RCC 7860 (cell line): ENCODE measurements around the gene KCNAB1.
"Not testable (repeated sequence)": the region's sequence is repeated elsewhere in the genome, so short reads cannot be mapped to it uniquely, and the experiment has no call there.

Source experiments
- DNase-seq: peaks from one replicate; pipeline ENCODE4 v3.0.0-alpha.2; 2015; ENCODE audit warnings: low spot score
- FAIRE-seq: peaks from 2 replicates; lab custom pipeline; 2012; peaks lifted over from hg19 to GRCh38; lab: Jason Lieb, UNC

Gene KCNAB1

DNA sequence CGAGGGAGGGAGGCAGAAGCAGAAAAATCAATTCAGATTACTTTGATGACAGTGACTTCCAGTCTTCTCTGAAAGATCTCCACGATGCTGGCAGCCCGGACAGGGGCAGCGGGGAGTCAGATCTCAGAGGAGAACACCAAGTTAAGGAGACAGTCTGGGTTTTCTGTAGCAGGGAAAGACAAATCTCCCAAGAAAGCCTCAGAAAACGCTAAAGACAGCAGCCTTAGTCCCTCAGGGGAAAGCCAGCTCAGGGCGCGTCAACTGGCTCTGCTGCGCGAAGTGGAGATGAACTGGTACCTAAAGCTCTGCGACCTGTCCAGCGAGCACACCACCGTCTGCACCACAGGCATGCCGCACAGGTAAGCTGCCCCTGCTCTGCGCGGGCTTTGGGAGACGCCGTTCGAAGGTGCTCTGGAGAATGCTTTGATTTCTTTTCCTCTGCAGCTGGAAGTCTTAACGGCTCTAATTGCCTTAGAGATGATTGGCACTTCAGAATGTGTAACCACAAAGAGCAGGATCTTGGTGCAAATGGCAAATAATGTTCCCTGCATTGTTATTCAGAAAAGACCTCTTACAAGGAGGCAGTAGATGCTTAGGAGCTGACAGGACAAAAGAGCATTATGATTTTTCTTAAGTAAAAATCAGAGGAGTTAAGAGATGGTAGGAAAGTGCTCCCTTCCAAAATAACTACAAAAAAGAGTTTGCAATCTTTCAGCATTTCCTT lies at the start of gene KCNAB1:
TSS of gene KCNAB1 (plus strand) at position 51 of the 724 bp plus-strand sequence.
- FAIRE-seq, result no peak
- DNase-seq, result no peak

DNA sequence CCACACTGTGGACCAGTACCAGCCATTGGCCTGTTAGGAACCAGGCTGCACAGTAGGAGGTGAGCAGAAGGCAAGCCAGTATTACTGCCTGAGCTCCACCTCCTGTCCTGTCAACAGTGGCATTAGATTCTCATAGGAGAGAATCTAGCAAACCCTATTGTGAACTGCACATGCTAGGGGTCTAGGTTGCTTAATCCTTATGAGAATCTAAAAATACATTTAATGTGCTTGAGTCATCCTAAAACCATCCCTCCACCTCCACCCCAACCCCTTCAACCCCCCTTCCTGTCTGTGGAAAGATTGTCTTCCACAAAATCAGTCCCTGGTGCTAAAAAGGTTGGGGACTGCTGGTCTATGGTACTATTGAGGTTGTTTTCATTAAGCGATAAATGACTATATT lies 49.3 kb upstream of the KCNAB1 start:
- FAIRE-seq (no peak), DNase-seq (no peak)

DNA sequence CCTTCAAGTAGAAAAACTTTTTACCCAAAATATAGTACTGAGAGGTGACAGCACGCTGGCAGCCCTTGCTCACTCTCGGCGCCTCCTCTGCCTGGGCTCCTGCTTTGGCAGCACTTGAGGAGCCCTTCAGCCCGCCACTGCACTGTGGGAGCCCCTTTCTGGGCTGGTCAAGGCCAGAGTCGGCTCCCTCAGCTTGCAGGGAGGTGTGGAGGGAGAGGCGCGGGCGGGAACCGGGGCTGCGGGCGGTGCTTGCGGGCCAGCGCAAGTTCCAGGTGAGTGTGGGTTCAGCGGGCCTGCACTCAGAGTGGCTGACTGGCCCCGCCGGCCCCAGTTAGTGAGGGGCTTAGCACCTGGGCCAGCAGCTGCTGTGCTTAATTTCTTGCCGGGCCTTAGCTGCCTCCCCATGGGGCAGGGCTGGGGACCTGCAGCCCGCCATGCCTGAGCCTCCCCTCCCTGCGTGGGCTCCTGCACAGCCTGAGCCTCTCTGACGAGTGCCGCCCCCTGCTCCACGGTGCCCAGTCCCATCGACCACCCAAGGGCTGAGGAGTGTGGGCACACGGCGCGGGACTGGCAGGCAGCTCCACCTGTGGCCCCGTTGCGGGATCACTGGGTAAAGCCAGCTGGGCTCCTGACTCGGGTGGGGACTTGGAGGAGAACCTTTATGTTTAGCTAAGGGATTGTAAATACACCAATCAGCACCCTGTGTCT lies 47.3 kb upstream of the KCNAB1 start:
- FAIRE-seq, DNase-seq: not testable (repeated sequence)

DNA sequence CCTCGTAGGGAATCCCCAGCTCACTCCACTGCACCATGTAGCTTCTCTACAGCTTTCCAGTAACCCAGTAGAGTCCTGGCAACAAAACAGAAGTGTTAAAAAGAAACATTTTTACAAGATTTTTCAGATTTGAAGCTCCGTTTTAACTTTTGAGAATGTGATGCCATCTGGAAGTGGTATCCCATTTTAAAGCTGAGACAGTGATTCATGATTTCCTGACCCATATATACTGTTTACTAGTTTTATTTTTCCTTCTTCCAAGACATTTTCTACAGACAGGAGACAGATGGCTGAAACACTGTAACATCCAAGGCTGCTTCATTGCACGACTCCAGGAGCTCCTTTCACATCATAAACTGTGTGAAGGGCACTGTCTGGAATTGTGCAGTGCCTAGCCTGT lies 30.3 kb upstream of the KCNAB1 start:
- FAIRE-seq, result no peak
- no peak for DNase-seq

DNA sequence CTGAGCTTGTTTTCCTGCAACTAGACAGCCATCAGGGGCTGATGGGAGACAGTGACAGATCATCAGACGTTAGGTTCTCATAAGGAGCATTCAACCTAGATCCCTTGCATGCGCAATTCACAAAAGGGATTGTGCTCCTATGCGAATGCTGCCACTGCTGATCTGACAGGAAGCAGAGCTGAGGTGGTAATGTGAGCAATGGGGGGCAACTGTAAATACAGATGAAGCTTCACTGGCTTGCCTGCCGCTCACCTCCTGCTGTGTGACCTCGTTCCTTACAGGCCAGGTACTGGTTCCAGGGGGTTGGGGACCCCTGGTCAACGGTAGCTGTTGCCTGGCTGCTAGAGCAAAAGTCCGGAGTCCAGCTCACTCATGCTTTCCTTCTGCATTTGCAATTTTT lies 26.4 kb upstream of the KCNAB1 start:
- DNase-seq, result no peak
- no peak for FAIRE-seq

DNA sequence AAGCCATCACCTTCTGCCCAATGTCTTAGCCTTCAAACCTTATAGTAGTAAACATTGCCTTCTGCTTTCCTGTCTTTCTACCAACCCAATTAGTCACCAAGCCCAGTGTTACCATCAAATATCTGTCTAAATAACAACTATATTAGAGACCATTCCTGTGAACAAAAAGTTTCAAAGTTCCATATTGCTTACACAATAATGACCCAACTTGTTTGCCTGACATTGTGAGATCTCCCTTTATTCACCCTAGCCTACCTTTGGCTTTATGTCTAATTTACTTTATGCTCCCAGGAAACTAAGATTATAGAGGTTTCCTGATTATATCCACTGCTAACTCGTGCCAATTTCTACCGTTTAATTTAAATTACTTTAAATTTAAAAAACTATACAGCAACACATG lies 26.0 kb upstream of the KCNAB1 start:
- FAIRE-seq (no peak), DNase-seq (no peak)

DNA sequence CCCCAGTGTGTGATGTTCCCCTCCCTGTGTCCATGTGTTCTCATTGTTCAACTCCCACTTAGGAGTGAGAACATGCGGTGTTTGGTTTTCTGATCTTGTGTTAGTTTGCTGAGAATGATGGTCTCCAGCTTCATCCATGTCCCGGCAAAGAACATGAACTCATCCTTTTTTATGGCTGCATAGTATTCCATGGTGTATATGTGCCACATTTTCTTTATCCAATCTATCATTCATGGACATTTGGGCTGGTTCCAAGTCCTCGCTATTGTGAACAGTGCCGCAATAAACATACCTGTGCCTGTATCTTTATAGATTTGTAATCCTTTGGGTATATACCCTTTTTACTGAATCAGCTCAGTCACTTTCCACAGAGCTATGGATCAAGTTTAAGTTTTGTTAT lies 24.7 kb upstream of the KCNAB1 start:
- not testable (repeated sequence) for FAIRE-seq, DNase-seq

DNA sequence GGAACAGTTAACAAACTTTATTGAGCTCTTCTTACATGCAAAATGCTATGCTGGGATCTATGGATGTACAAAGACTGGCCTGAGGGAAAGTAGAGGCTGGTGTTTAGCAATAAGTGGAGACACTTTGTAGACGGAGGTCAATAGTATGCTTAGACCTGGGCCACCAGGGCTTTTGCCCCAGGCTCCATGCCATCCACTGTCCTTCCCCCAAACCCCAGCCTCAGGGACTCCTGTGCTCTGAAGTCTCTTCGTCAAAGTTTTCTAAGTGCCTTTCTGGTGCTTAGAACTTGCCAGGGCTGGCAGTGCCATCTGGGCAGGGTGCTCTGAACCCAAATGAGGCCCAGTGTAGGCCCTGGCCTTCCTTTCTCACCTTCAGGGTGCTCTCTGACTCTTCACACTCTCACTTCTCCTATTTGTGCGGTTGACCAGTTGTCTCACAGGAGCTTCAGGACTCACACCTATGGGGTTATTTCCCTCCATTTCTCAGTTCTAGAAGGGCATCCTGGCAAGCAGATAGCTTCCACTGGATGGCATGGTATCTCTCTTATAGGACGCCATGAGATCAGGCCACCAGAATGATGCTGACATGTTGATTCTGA lies 21.8 kb upstream of the KCNAB1 start:
- no peak for FAIRE-seq
- DNase-seq, result no peak

DNA sequence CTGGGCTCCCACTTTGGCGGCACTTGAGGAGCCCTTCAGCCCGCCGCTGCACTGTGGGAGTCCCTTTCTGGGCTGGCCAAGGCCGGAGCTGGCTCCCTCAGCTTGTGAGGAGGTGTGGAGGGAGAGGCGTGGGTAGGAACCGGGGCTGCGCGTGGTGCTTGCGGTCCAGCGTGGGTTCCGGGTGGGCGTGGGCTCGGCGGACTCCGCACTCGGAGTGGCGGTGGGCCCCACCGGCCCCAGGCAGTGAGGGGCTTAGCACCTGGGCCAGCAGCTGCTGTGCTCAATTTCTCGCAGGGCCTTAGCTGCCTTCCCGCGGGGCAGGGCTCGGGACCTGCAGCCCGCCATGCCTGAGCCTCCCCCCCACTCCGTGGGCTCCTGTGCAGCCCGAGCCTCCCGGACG lies 21.0 kb upstream of the KCNAB1 start:
- DNase-seq, FAIRE-seq: not testable (repeated sequence)

DNA sequence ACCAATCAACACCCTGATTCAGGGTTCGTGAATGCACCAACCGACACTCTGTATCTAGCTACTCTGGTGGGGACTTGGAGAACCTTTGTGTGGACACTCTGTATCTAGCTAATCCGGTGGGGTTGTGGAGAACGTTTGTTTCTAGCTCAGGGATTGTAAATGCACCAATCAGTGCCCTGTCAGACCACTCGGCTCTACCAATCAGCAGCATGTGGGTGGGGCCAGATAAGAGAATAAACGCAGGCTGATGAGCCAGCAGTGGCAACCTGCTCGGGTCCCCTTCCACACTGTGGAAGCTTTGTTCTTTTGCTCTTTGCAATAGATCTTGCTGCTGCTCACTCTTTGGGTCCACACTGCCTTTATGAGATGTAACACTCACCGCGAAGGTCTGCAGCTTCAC lies 20.4 kb upstream of the KCNAB1 start:
- not testable (repeated sequence) for FAIRE-seq, DNase-seq

DNA sequence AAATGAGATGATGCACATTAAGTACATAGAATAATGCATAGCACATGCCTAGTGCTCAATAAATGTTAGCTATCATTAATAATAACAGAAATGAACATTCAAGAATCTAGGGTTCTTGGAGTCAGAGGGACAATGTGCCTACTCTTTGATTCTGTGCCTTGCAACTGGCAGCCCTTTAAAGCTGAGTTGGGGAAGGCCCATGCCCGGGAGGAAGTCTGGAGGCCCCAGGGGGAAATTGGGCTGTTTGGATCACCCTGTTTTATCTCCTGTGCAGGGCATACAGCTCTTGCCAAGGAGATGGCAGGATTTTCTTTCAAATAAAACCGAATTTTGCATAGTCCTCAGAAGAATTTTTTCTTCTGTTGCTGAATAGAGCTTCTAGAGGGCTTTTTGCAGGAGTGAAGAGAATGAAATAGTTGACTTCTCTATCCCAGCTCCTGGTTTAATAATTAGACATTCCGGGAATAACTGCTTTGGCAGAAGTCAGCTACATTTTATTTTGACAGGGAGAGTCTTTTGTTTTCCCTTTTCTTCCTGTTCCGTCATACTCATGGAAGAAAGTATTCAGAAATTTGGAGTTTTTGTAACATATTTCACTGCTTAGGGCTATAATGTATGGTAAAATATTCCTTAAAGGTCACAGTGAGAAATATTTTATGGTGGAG lies 18.0 kb upstream of the KCNAB1 start:
- FAIRE-seq (no peak), DNase-seq (no peak)

DNA sequence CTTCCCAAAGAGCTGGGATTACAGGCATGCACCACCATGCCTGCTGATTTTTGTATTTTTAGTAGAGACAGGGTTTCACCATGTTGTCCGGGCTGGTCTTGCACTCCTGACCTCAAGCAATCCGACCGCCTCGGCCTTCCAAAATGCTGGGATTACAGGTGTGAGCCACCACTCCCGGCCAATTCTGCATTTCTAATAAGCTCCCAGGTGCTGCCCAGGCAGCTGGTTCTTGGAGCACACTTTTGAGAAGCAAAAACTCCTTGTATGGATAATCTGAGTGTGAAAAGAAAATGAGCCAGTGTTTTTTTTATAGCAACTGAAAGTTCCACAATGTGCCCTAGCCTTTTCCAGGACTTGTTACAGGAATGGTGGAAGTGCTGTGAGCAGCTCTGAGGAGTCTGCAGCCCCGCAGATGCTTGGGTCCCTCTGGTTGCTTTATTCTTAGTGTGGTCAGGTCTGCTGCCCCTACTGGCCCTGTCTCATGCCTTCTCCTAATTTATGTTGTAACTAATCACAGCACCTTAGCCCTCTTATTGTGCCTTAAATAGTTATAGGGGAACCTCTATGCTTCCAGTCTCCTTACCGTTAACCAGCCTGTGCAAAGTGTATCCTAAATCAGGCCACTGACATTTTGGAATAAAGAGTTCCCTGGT lies 13.5 kb upstream of the KCNAB1 start:
- DNase-seq, result no peak

DNA sequence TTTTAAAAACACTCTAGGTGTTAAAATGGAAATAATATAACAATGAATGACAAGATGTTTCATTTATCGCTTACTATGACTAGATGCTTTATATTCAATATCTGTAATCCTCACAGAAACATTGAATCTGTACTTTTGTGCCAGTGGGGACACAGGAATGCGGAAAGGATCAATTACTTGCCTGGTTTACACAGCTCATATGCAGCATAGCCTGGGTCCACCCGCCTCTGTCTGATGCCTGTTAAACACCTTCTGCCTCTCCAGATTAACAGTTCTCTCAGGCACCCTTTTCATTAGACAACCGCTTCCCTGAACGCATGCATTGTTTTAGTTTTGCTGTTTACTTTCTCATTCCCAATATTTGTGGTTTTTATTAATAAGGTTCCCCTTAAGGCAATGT lies 12.9 kb upstream of the KCNAB1 start:
- FAIRE-seq (no peak), DNase-seq (no peak)

More for the DNA sequence above, 13.5 kb upstream of the KCNAB1 start:
- no peak for FAIRE-seq

DNA sequence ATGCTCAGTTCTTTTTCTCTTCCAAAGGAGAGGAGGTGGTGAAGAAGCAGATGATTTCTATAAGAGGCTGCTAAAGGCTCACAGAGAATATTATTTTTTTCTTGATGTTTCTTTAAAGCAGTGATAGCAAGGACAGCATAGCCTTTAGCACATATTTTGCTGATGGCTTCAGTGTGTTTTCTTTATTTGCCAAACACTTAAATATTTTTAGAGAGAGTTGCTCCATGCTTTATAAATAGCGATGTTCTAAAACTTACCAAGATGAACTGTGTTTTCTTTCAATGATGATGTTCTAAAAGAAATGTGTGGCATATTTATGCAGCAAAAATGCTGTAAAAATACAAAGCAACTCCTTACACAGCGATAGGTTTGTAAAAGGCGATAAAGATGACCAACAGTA lies 11.8 kb upstream of the KCNAB1 start:
- DNase-seq, result no peak
- no peak for FAIRE-seq

DNA sequence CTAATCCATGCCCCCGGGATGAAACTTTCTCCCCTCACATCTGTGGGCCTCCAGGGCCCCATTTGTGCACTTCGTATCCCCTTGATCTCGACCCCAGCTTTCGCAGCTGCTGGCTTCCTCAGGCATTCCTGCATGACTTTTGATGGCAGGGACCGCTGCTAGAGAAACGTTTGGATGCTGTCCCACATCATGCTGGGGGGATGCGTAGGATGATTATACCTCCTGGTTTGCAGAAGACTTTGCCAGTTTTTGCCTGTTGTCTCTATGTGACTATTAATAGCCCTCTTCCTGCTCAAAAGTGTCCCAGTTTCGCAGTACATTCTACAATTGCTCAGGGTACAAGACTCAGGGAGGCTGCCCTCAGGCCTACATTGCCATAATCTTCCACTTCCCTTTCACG lies 10.4 kb upstream of the KCNAB1 start:
- no peak for FAIRE-seq
- DNase-seq, result no peak

DNA sequence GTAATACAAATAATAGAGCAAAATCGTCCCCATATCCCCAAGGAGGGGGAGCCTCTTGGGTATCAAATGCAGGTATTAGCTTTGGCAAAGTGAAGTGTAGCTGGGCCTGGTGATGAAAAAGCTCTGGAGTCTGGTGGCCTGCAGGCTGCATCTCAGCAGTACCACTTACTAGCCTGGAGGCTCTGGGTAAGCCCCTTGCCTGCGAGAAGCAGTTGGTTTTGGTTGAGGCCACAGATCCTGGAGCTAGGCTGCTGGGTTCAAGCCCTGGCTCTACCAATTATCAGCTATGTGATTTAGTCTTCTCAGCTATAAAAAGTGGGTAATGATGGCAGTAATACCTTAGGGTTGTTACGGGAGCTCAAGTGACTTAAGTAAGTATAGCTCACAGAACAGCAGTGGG lies 6.1 kb downstream of the KCNAB1 start:
- no peak for DNase-seq
- no peak for FAIRE-seq

DNA sequence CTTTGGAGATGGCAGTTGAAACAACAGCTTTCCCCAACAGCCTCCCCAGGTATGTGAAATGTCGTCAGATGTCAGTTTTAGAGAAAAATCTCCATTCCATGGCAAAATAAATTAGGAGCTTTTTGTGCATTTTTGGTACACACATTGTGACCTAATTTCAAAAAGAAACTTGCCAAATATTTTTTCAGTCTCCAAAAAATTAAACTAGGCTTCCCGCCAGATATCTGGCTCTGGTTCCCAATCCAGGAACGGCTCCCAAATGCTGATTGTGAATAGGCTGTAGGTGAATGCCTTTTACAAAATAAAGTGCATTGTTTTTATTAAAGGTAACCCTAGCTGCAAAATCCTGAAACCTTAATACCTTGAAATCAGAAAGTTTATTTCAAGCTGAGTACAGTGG lies 10.9 kb downstream of the KCNAB1 start:
- FAIRE-seq (no peak), DNase-seq (no peak)

DNA sequence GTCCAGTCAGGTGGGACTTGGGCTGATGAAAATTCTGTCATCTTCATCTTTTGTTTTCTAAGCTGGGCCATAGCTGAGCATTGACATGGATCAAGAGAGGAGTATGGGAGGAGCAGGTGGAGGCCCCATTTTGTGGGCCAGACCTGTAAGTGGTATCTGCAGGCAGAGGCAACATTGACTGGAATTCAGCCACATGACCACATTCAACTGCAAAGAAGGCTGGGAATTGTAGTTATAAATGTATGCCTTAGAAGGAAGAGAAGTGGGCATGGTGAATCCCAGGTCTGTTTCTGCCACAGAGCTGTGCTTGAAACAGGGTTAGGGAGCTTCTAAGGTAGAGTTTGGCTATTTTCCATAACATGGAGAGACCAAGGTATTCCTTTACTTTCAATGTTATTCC lies 11.4 kb downstream of the KCNAB1 start:
- DNase-seq, result no peak
- FAIRE-seq, result no peak

DNA sequence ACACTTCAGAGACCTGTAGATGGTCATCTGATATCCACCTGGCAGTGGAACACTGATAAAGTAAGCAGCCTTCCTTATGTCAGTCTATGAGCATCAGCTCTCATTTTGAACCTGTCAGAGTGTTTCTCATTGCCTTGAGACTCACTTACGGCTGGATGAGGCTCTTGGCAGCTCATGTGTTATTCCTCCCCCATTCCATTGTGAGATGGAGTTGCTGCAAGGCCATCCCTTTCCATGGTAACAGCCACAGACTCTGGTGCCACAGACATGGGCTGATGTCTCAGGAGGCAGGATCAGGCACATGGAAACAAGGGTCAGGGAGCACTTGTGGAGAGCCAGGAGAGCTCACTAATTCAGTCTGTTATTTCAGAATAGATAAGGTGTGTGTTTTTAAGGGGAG lies 11.9 kb downstream of the KCNAB1 start:
- DNase-seq (no peak), FAIRE-seq (no peak)

DNA sequence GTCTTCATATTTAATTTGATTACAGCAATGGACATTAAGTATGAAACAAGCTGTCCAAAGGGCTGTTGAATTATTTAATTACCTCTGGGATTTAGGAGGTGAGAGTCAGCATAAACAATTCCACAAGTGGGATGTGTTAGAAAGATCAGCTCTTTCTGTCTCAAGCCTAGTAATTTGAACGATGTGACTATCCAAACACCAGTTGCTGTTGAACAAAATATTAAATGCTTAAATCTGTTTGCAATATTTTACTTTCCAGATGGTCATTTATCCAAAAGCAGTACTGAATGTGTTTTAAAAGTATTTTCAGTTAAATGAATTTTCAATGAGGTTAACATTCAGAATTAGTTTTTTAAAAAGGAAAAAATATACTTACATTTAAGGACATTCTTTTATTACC lies 12.7 kb downstream of the KCNAB1 start:
- no peak for DNase-seq
- FAIRE-seq, result no peak
